Measurements from ENCODE around the gene AGFG2. TPM values are rescaled to one million over a fixed set of nuclear protein-coding genes. Genes with fewer than 3 reads are reported as not detected.

AGFG2 gene
- total RNA-seq, 1 donor from 2014 or later = 13.3 TPM

- TF ChIP-seq CTCF (conservative IDR thresholded peaks at IDR 0.05) = no peak
- Mint-ChIP-seq H3K4me1 (peaks cover 5% of the 10 kb centered on the region), H3K27me3 (ENCODE audit: low read depth) (no peaks in the 10 kb centered on the region), H3K36me3 (ENCODE audit: low read depth) (no peaks in the 10 kb centered on the region), H3K27ac (ENCODE audit: unreplicated experiment) (no peak overlapping the region), H3K9me3 (no peaks in the 10 kb centered on the region), H3K4me3 (no peak overlapping the region)
- no peak for DNase-seq (ENCODE audit: low read depth, low spot score)
These were observed 29.8 kb upstream of the AGFG2 start for GRCh38 chr7:100509231-100509630.

DNA sequence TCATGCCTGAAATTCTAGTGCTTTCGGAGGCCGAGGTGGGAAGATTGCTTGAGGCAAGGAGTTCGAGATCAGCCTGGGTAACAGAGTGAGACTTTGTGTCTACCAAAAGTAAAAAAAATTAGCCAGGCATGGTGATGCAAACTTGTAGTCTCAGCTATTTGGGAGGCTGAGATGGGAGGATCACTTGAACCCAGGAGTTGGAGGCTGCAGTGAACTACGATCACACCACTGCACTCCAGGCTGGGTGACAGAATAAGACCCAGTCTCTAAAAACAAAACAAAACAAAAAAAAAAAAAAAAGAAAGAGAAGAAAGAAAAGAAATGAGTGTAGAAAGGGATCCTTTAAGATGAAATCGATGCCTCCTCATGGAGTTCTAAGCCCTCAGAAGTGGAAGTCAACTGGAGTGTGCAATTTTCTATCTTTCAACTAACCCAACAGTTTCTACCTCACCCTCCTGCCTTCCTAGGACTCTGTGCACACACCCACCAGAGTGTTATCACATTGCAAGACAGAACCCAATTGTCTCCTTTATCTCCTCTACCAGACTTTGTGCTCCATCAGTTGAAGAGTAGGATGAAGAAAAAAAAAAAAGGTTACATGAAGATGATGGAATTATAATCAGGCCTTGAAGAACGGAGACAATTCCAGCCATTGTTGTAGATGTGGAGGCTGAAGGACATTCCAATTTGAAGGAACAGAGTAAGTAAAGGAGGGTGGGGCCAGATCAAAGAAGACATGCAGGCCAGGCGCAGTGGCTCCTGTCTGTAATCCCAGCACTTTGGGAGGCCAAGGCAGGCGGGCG lies 28.4 kb upstream of the AGFG2 start:
- no peaks in the 10 kb centered on the region for H3K27me3 Mint-ChIP-seq (ENCODE audit: low read depth)
- H3K36me3 Mint-ChIP-seq (ENCODE audit: low read depth) = no peaks in the 10 kb centered on the region
- H3K9me3 Mint-ChIP-seq = no peaks in the 10 kb centered on the region
- no peak overlapping the region for H3K4me3 Mint-ChIP-seq
- H3K27ac Mint-ChIP-seq (ENCODE audit: unreplicated experiment) = no peak overlapping the region
- no peak for TF ChIP-seq CTCF (conservative IDR thresholded peaks at IDR 0.05)
- H3K4me1 Mint-ChIP-seq = peaks cover 10% of the 10 kb centered on the region
- no peak for DNase-seq (ENCODE audit: low read depth, low spot score)

GRCh38 chr7:100513212-100513810 lies 25.7 kb upstream of the AGFG2 start:
- Mint-ChIP-seq H3K9me3 (no peaks in the 10 kb centered on the region), H3K4me1 (peaks cover 5% of the 10 kb centered on the region), H3K27ac (ENCODE audit: unreplicated experiment) (no peak overlapping the region), H3K36me3 (ENCODE audit: low read depth) (no peaks in the 10 kb centered on the region), H3K4me3 (no peak overlapping the region), H3K27me3 (ENCODE audit: low read depth) (no peaks in the 10 kb centered on the region)
- no peak for DNase-seq (ENCODE audit: low read depth, low spot score)
- TF ChIP-seq CTCF (conservative IDR thresholded peaks at IDR 0.05) = no peak

GRCh38 chr7:100515072-100515532 lies 23.9 kb upstream of the AGFG2 start:
- Mint-ChIP-seq H3K27ac (ENCODE audit: unreplicated experiment) (peak overlapping the region; percentile 27), H3K36me3 (ENCODE audit: low read depth) (no peaks in the 10 kb centered on the region), H3K4me1 (peaks cover 5% of the 10 kb centered on the region), H3K4me3 (no peak overlapping the region), H3K9me3 (no peaks in the 10 kb centered on the region), H3K27me3 (ENCODE audit: low read depth) (no peaks in the 10 kb centered on the region)
- no peak for DNase-seq (ENCODE audit: low read depth, low spot score)
- no peak for TF ChIP-seq CTCF (conservative IDR thresholded peaks at IDR 0.05)

- Mint-ChIP-seq H3K4me3 (no peak overlapping the region), H3K4me1 (peaks cover 5% of the 10 kb centered on the region), H3K36me3 (ENCODE audit: low read depth) (no peaks in the 10 kb centered on the region), H3K27me3 (ENCODE audit: low read depth) (no peaks in the 10 kb centered on the region), H3K27ac (ENCODE audit: unreplicated experiment) (peak overlapping the region; percentile 27), H3K9me3 (no peaks in the 10 kb centered on the region)
- no peak for TF ChIP-seq CTCF (conservative IDR thresholded peaks at IDR 0.05)
- no peak for DNase-seq (ENCODE audit: low read depth, low spot score)
These were observed 22.7 kb upstream of the AGFG2 start for GRCh38 chr7:100516135-100516812.

All from neural crest cell (in vitro differentiated cells).